Duodenal mucosa (tissue), 2 donors: Measurements from ENCODE around the gene ARHGEF40.

Source experiments
- H3K27ac ChIP-seq: one replicate; pipeline ENCODE4 v1.7.0; 2013; ENCODE audit warnings: low read depth, low read length
- H3K27me3 ChIP-seq, 2 donors: one replicate each; pipeline ENCODE4 v1.7.0; 2013; ENCODE audit warnings: low read length in 2 of 2, control low read depth in 1 of 2; ENCODE audit not compliant: insufficient read depth in 2 of 2, control insufficient read depth in 1 of 2
- H3K36me3 ChIP-seq, 2 donors: one replicate each; pipeline ENCODE4 v1.7.0; 2013; ENCODE audit warnings: low read length in 2 of 2, control low read depth in 1 of 2; ENCODE audit not compliant: insufficient read depth in 2 of 2, control insufficient read depth in 1 of 2
- H3K4me1 ChIP-seq, 2 donors: one replicate each; pipeline ENCODE4 v1.7.0; 2013; ENCODE audit warnings: low read length in 2 of 2, control low read depth in 1 of 2; ENCODE audit not compliant: insufficient read depth in 2 of 2, control insufficient read depth in 1 of 2
- H3K4me3 ChIP-seq, 2 donors: one replicate each; pipeline ENCODE4 v1.7.0; 2013; ENCODE audit warnings: low read length in 2 of 2, low read depth in 1 of 2
- H3K9ac ChIP-seq, 2 donors: one replicate each; pipeline ENCODE4 v1.7.0; 2013; ENCODE audit warnings: low read length in 2 of 2, low read depth in 1 of 2
- H3K9me3 ChIP-seq, 2 donors: one replicate each; pipeline ENCODE4 v1.7.0; 2013; ENCODE audit warnings: low read length in 2 of 2, control low read depth in 1 of 2; ENCODE audit not compliant: control insufficient read depth in 1 of 2

Gene ARHGEF40

DNA sequence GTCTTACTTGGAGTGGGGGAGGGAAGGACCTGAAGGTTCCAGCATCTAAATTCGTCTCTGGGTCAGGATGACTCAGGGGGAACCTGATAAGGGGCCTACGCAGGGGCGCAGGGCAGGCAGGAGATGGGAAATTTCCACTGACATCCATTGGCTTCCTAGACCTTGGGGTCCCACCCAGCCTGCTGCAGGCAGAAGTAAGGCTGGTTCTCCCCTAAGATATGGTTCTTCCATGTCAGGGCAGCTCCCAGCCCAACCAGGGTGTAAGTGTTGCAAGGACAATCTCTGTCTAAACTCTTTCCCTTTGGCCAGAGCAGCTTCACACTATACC, 43.2 kb upstream of the ARHGEF40 start:
- H3K4me3 ChIP-seq, result no peak overlapping the region

DNA sequence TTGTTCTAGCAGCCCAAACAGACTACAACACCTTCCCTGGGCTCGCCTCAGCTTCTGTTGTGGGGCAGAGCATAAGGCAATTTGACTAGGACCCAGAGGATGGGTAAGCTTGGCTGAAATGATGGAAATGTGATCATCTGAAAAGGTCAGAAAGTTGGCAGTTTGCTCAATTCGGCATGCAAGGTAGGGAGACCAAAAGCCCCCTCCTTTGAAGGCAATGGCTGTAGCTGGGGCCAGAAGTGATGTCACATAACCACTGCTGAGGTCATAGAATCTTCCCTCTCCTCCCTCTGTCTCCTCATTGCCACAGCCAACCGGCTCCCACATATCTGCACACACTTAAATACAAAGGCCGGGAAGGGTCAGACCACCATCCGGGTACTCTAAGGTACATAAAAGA, 40.2 kb upstream of the ARHGEF40 start, which contains the start of gene TPPP2:
TSS of gene TPPP2 (plus strand) at position 301 of the 400 bp plus-strand sequence. CDS start 365 bp downstream, outside the sequence.
- Histone ChIP-seq H3K27ac (no peak within 1 kb of the TSS), H3K9me3 (no peaks in the 10 kb centered on the region), H3K9ac (no peak within 1 kb of the TSS), H3K36me3 (no peaks in the 10 kb centered on the region), H3K4me3 (no peak within 1 kb of the TSS), H3K4me1 (no peaks in the 10 kb centered on the region), H3K27me3 (no peaks in the 10 kb centered on the region)

More for the DNA sequence above, 43.2 kb upstream of the ARHGEF40 start:
- Histone ChIP-seq H3K9ac (no peak overlapping the region), H3K27ac (no peak overlapping the region), H3K4me1 (peaks cover 19 to 20% of the 10 kb centered on the region in 2 donors), H3K27me3 (no peaks in the 10 kb centered on the region), H3K9me3 (no peaks in the 10 kb centered on the region), H3K36me3 (peaks cover 0 to 3% of the 10 kb centered on the region in 2 donors)

DNA sequence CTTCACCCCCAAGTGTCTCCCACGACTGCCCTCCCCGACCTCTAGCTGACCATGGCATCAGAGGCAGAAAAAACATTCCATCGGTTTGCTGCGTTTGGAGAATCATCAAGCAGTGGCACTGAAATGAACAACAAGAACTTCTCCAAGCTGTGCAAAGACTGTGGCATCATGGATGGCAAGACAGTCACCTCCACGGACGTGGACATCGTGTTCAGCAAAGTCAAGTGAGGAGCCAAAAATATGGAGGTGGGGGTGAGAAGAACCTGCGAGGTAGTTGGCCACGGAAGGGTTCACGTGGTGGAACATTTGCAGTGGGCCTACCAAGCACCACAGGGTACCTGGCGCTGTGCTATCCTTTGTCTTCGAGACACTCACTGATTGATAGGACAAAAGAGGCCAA, 39.6 kb upstream of the ARHGEF40 start:
- Histone ChIP-seq H3K36me3 (no peaks in the 10 kb centered on the region), H3K27ac (no peak overlapping the region), H3K27me3 (no peaks in the 10 kb centered on the region), H3K9me3 (no peaks in the 10 kb centered on the region), H3K4me3 (no peak overlapping the region), H3K4me1 (no peaks in the 10 kb centered on the region), H3K9ac (no peak overlapping the region)

- Histone ChIP-seq H3K4me1 (no peaks in the 10 kb centered on the region), H3K36me3 (no peaks in the 10 kb centered on the region), H3K9me3 (no peaks in the 10 kb centered on the region), H3K27ac (no peak overlapping the region), H3K9ac (no peak overlapping the region), H3K4me3 (no peak overlapping the region), H3K27me3 (no peaks in the 10 kb centered on the region)
Measured at GRCh38 chr14:21032326-21033132, 37.6 kb upstream of the ARHGEF40 start.

- no peak overlapping the region for H3K9ac ChIP-seq
- H3K9me3 ChIP-seq, result no peaks in the 10 kb centered on the region
- H3K27me3 ChIP-seq, result no peaks in the 10 kb centered on the region
- no peak overlapping the region for H3K27ac ChIP-seq
- H3K36me3 ChIP-seq, result no peaks in the 10 kb centered on the region
- H3K4me3 ChIP-seq, result no peak overlapping the region
- peaks cover 5% of the 10 kb centered on the region in 2 donors for H3K4me1 ChIP-seq
Measured at GRCh38 chr14:21033133-21033698, 36.9 kb upstream of the ARHGEF40 start.

- Histone ChIP-seq H3K27me3 (no peaks in the 10 kb centered on the region), H3K36me3 (no peaks in the 10 kb centered on the region), H3K4me3 (no peak within 1 kb of the TSS), H3K4me1 (peaks cover 20% of the 10 kb centered on the region in 2 donors), H3K9me3 (no peaks in the 10 kb centered on the region), H3K27ac (no peak within 1 kb of the TSS), H3K9ac (no peak within 1 kb of the TSS)
Measured at GRCh38 chr14:21034707-21035106, 35.4 kb upstream of the ARHGEF40 start, which contains the start of gene RNASE13. Gene RNASE13 (minus strand): TSS chr14:21034807. CDS start chr14:21034288, 519 bp downstream.

GRCh38 chr14:21036751-21037150, 33.4 kb upstream of the ARHGEF40 start:
- H3K9ac ChIP-seq, result no peak overlapping the region
- no peaks in the 10 kb centered on the region for H3K9me3 ChIP-seq
- H3K4me3 ChIP-seq, result no peak overlapping the region
- H3K4me1 ChIP-seq, result peaks cover 23 to 24% of the 10 kb centered on the region in 2 donors
- no peaks in the 10 kb centered on the region for H3K36me3 ChIP-seq
- no peak overlapping the region for H3K27ac ChIP-seq
- H3K27me3 ChIP-seq, result no peaks in the 10 kb centered on the region

GRCh38 chr14:21037156-21037555, 32.9 kb upstream of the ARHGEF40 start:
- Histone ChIP-seq H3K27ac (no peak overlapping the region), H3K9me3 (no peaks in the 10 kb centered on the region), H3K36me3 (no peaks in the 10 kb centered on the region), H3K4me1 (peaks cover 23 to 24% of the 10 kb centered on the region in 2 donors), H3K4me3 (no peak overlapping the region), H3K27me3 (no peaks in the 10 kb centered on the region), H3K9ac (no peak overlapping the region)

GRCh38 chr14:21038441-21039422, 31.4 kb upstream of the ARHGEF40 start:
- no peaks in the 10 kb centered on the region for H3K36me3 ChIP-seq
- peaks cover 31 to 33% of the 10 kb centered on the region in 2 donors for H3K4me1 ChIP-seq
- peak overlapping the region in 1 of 2 donors; percentile 1 for H3K9ac ChIP-seq
- H3K27me3 ChIP-seq, result no peaks in the 10 kb centered on the region
- H3K27ac ChIP-seq, result no peak overlapping the region
- H3K4me3 ChIP-seq, result no peak overlapping the region
- no peaks in the 10 kb centered on the region for H3K9me3 ChIP-seq
